C4-2B (cell line): ENCODE measurements around the gene CEMIP.

ENCODE experiments used
- CTCF ChIP-seq: fragments of 450-650 bp; conservative IDR thresholded peaks from 2 replicates; pipeline ENCODE4 v1.5.1; 2017; ENCODE audit warnings: mild to moderate bottlenecking
- ZFX ChIP-seq: fragments of 450-650 bp; IDR thresholded peaks from 2 replicates; pipeline ENCODE4 v1.6.1; 2017

- TF ChIP-seq CTCF = no peak
- TF ChIP-seq ZFX = no peak
Measured at GRCh38 chr15:80904998-80905397, 125.8 kb downstream of the CEMIP start.
